ENCODE results near the gene PTPRK.

The PTPRK gene

GRCh38 chr6:128528241-128528640 is 7.8 kb upstream of the PTPRK start:
- H4K8ac ChIP-seq (ENCODE audit: low read depth, low read length): no peak overlapping the region
- no peaks in the 10 kb centered on the region for H3K27me3 ChIP-seq (ENCODE audit: insufficient read depth, low read length)
- no peak overlapping the region for H3K14ac ChIP-seq (ENCODE audit: low read length)
- no peaks in the 10 kb centered on the region for H3K36me3 ChIP-seq (ENCODE audit: control insufficient read depth in 1 of 2, insufficient read depth in 2 of 2, low read length in 2 of 2)
- no peak overlapping the region for H4K12ac ChIP-seq (ENCODE audit: low read depth, low read length)
- DNase-seq: no peak
- no peaks in the 10 kb centered on the region for H3K9me3 ChIP-seq (ENCODE audit: insufficient read depth, low read depth, low read length)
- H2AK5ac ChIP-seq (ENCODE audit: low read length): no peak overlapping the region
- no peaks in the 10 kb centered on the region for H3K79me1 ChIP-seq (ENCODE audit: low read length)
- H3K23ac ChIP-seq (ENCODE audit: low read length): no peak overlapping the region
- H3K4me3 ChIP-seq (ENCODE audit: low read depth, low read length): no peak overlapping the region
- H3K4ac ChIP-seq (ENCODE audit: low read depth, low read length): no peak overlapping the region
- no peak overlapping the region for H3K18ac ChIP-seq (ENCODE audit: low read length)
- no peak overlapping the region for H2BK120ac ChIP-seq (ENCODE audit: insufficient read depth, low read length, poor library complexity)
- no peak overlapping the region for H2AFZ ChIP-seq (ENCODE audit: insufficient read depth, low read length, poor library complexity)
- H3K79me2 ChIP-seq (ENCODE audit: control insufficient read depth, insufficient read depth, low read length, poor library complexity): no peaks in the 10 kb centered on the region
- no peak overlapping the region for H3K27ac ChIP-seq (ENCODE audit: low read depth, low read length)
- no peaks in the 10 kb centered on the region for H3K4me1 ChIP-seq (ENCODE audit: control insufficient read depth in 1 of 2, insufficient read depth in 2 of 2, low read length in 2 of 2)
- no peak overlapping the region for H4K91ac ChIP-seq (ENCODE audit: low read depth, low read length)
- no peak overlapping the region for H2BK5ac ChIP-seq (ENCODE audit: low read depth, low read length, poor library complexity)
- H3K9ac ChIP-seq (ENCODE audit: low read length): no peak overlapping the region
- H3K4me2 ChIP-seq (ENCODE audit: low read length): no peak overlapping the region
- no peak overlapping the region for H2BK12ac ChIP-seq (ENCODE audit: low read length)

GRCh38 chr6:128527375-128527774 is 7.0 kb upstream of the PTPRK start:
- Histone ChIP-seq H2AK5ac (ENCODE audit: low read length) (no peak overlapping the region), H3K27ac (ENCODE audit: low read depth, low read length) (no peak overlapping the region), H3K23ac (ENCODE audit: low read length) (no peak overlapping the region), H2AFZ (ENCODE audit: insufficient read depth, low read length, poor library complexity) (no peak overlapping the region), H4K91ac (ENCODE audit: low read depth, low read length) (no peak overlapping the region), H4K12ac (ENCODE audit: low read depth, low read length) (no peak overlapping the region), H3K27me3 (ENCODE audit: insufficient read depth, low read length) (no peaks in the 10 kb centered on the region), H3K9ac (ENCODE audit: low read length) (no peak overlapping the region), H3K4ac (ENCODE audit: low read depth, low read length) (no peak overlapping the region), H3K4me3 (ENCODE audit: low read depth, low read length) (no peak overlapping the region), H2BK12ac (ENCODE audit: low read length) (no peak overlapping the region), H3K18ac (ENCODE audit: low read length) (no peak overlapping the region), H3K36me3 (ENCODE audit: control insufficient read depth in 1 of 2, insufficient read depth in 2 of 2, low read length in 2 of 2) (no peaks in the 10 kb centered on the region), H4K8ac (ENCODE audit: low read depth, low read length) (no peak overlapping the region), H2BK120ac (ENCODE audit: insufficient read depth, low read length, poor library complexity) (no peak overlapping the region), H3K14ac (ENCODE audit: low read length) (no peak overlapping the region), H3K9me3 (ENCODE audit: insufficient read depth, low read depth, low read length) (no peaks in the 10 kb centered on the region), H3K79me2 (ENCODE audit: control insufficient read depth, insufficient read depth, low read length, poor library complexity) (no peaks in the 10 kb centered on the region), H3K4me2 (ENCODE audit: low read length) (no peak overlapping the region), H2BK5ac (ENCODE audit: low read depth, low read length, poor library complexity) (no peak overlapping the region), H3K4me1 (ENCODE audit: control insufficient read depth in 1 of 2, insufficient read depth in 2 of 2, low read length in 2 of 2) (no peaks in the 10 kb centered on the region), H3K79me1 (ENCODE audit: low read length) (no peaks in the 10 kb centered on the region)
- WGBS (ENCODE audit: extremely low coverage, insufficient coverage, insufficient read length): no CpG with 5 or more reads among the region's 1 CpG
- peak in 1 of 2 donors; percentile 57 for DNase-seq

GRCh38 chr6:128526152-128526914 is 5.9 kb upstream of the PTPRK start:
- H3K4me3 ChIP-seq (ENCODE audit: low read depth, low read length): no peak overlapping the region
- H3K4me2 ChIP-seq (ENCODE audit: low read length): no peak overlapping the region
- H2BK12ac ChIP-seq (ENCODE audit: low read length): no peak overlapping the region
- H3K36me3 ChIP-seq (ENCODE audit: control insufficient read depth in 1 of 2, insufficient read depth in 2 of 2, low read length in 2 of 2): no peaks in the 10 kb centered on the region
- H4K91ac ChIP-seq (ENCODE audit: low read depth, low read length): no peak overlapping the region
- H3K9ac ChIP-seq (ENCODE audit: low read length): no peak overlapping the region
- no peak overlapping the region for H4K12ac ChIP-seq (ENCODE audit: low read depth, low read length)
- H2BK120ac ChIP-seq (ENCODE audit: insufficient read depth, low read length, poor library complexity): no peak overlapping the region
- H2BK5ac ChIP-seq (ENCODE audit: low read depth, low read length, poor library complexity): no peak overlapping the region
- H2AK5ac ChIP-seq (ENCODE audit: low read length): no peak overlapping the region
- H3K9me3 ChIP-seq (ENCODE audit: insufficient read depth, low read depth, low read length): no peaks in the 10 kb centered on the region
- no peak for DNase-seq
- H3K14ac ChIP-seq (ENCODE audit: low read length): no peak overlapping the region
- no peaks in the 10 kb centered on the region for H3K27me3 ChIP-seq (ENCODE audit: insufficient read depth, low read length)
- no peaks in the 10 kb centered on the region for H3K79me2 ChIP-seq (ENCODE audit: control insufficient read depth, insufficient read depth, low read length, poor library complexity)
- no peak overlapping the region for H2AFZ ChIP-seq (ENCODE audit: insufficient read depth, low read length, poor library complexity)
- WGBS (ENCODE audit: extremely low coverage, insufficient coverage, insufficient read length): no CpG with 5 or more reads among the region's 5 CpGs
- no peak overlapping the region for H3K4ac ChIP-seq (ENCODE audit: low read depth, low read length)
- no peak overlapping the region for H3K23ac ChIP-seq (ENCODE audit: low read length)
- H3K79me1 ChIP-seq (ENCODE audit: low read length): no peaks in the 10 kb centered on the region
- H3K27ac ChIP-seq (ENCODE audit: low read depth, low read length): no peak overlapping the region
- H3K18ac ChIP-seq (ENCODE audit: low read length): no peak overlapping the region
- H3K4me1 ChIP-seq (ENCODE audit: control insufficient read depth in 1 of 2, insufficient read depth in 2 of 2, low read length in 2 of 2): no peaks in the 10 kb centered on the region
- H4K8ac ChIP-seq (ENCODE audit: low read depth, low read length): no peak overlapping the region

GRCh38 chr6:128525406-128525805 is 5.0 kb upstream of the PTPRK start:
- H4K91ac ChIP-seq (ENCODE audit: low read depth, low read length): no peak overlapping the region
- H3K9ac ChIP-seq (ENCODE audit: low read length): no peak overlapping the region
- no peak overlapping the region for H2BK120ac ChIP-seq (ENCODE audit: insufficient read depth, low read length, poor library complexity)
- no peak overlapping the region for H2AFZ ChIP-seq (ENCODE audit: insufficient read depth, low read length, poor library complexity)
- H4K12ac ChIP-seq (ENCODE audit: low read depth, low read length): no peak overlapping the region
- H3K9me3 ChIP-seq (ENCODE audit: insufficient read depth, low read depth, low read length): no peaks in the 10 kb centered on the region
- H3K79me2 ChIP-seq (ENCODE audit: control insufficient read depth, insufficient read depth, low read length, poor library complexity): peaks cover 3% of the 10 kb centered on the region
- H2AK5ac ChIP-seq (ENCODE audit: low read length): no peak overlapping the region
- H3K4me2 ChIP-seq (ENCODE audit: low read length): no peak overlapping the region
- DNase-seq: no peak
- no peak overlapping the region for H3K27ac ChIP-seq (ENCODE audit: low read depth, low read length)
- H2BK5ac ChIP-seq (ENCODE audit: low read depth, low read length, poor library complexity): no peak overlapping the region
- no peak overlapping the region for H3K23ac ChIP-seq (ENCODE audit: low read length)
- no peak overlapping the region for H4K8ac ChIP-seq (ENCODE audit: low read depth, low read length)
- H3K18ac ChIP-seq (ENCODE audit: low read length): no peak overlapping the region
- H3K79me1 ChIP-seq (ENCODE audit: low read length): peaks cover 5% of the 10 kb centered on the region
- no peaks in the 10 kb centered on the region for H3K4me1 ChIP-seq (ENCODE audit: control insufficient read depth in 1 of 2, insufficient read depth in 2 of 2, low read length in 2 of 2)
- no peak overlapping the region for H3K4me3 ChIP-seq (ENCODE audit: low read depth, low read length)
- H3K36me3 ChIP-seq (ENCODE audit: control insufficient read depth in 1 of 2, insufficient read depth in 2 of 2, low read length in 2 of 2): no peaks in the 10 kb centered on the region
- H3K4ac ChIP-seq (ENCODE audit: low read depth, low read length): no peak overlapping the region
- no peak overlapping the region for H3K14ac ChIP-seq (ENCODE audit: low read length)
- no peak overlapping the region for H2BK12ac ChIP-seq (ENCODE audit: low read length)
- WGBS (ENCODE audit: extremely low coverage, insufficient coverage, insufficient read length): no CpG with 5 or more reads among the region's 2 CpGs
- no peaks in the 10 kb centered on the region for H3K27me3 ChIP-seq (ENCODE audit: insufficient read depth, low read length)
